ENCODE results near the gene TREM1. TPM values are rescaled to one million over a fixed set of nuclear protein-coding genes. Genes with fewer than 3 reads are reported as not detected.
"Not testable (repeated sequence)": the region's sequence is repeated elsewhere in the genome, so short reads cannot be mapped to it uniquely, and the experiment has no call there.

TREM1 gene
- total RNA-seq, 1 donor from 2014 or later, result not detected

GRCh38 chr6:41262401-41262800 lies 24.1 kb downstream of the TREM1 start:
- no peak for DNase-seq (ENCODE audit: low read depth in 2 of 2)

GRCh38 chr6:41258196-41258493 lies 28.3 kb downstream of the TREM1 start:
- DNase-seq (ENCODE audit: low read depth in 2 of 2), result no peak

GRCh38 chr6:41257369-41258195 lies 28.9 kb downstream of the TREM1 start:
- DNase-seq (ENCODE audit: low read depth in 2 of 2), result peak in 1 of 2 donors; percentile 79

- no peak for DNase-seq (ENCODE audit: low read depth in 2 of 2)
These were observed 30.1 kb downstream of the TREM1 start for GRCh38 chr6:41256383-41256782.

- DNase-seq (ENCODE audit: low read depth in 2 of 2), result no peak
These were observed 30.7 kb downstream of the TREM1 start for GRCh38 chr6:41255638-41256246.

GRCh38 chr6:41255110-41255509 lies 31.4 kb downstream of the TREM1 start:
- no peak for DNase-seq (ENCODE audit: low read depth in 2 of 2)

- no peak for DNase-seq (ENCODE audit: low read depth in 2 of 2)
These were observed 33.9 kb downstream of the TREM1 start for GRCh38 chr6:41252401-41253169.

GRCh38 chr6:41247882-41248705 lies 38.4 kb downstream of the TREM1 start:
- no peak for DNase-seq (ENCODE audit: low read depth in 2 of 2)

GRCh38 chr6:41247288-41247865 lies 39.1 kb downstream of the TREM1 start:
- DNase-seq (ENCODE audit: low read depth in 2 of 2), result no peak

- DNase-seq (ENCODE audit: low read depth in 2 of 2), result not testable (repeated sequence)
These were observed 40.0 kb downstream of the TREM1 start for GRCh38 chr6:41246529-41246928.

- no peak for DNase-seq (ENCODE audit: low read depth in 2 of 2)
These were observed 46.9 kb downstream of the TREM1 start for GRCh38 chr6:41239467-41240159.

GRCh38 chr6:41237128-41237527 lies 49.4 kb downstream of the TREM1 start:
- DNase-seq (ENCODE audit: low read depth in 2 of 2), result no peak

- no peak for DNase-seq (ENCODE audit: low read depth in 2 of 2)
These were observed 50.2 kb downstream of the TREM1 start for GRCh38 chr6:41236276-41236675.

GRCh38 chr6:41232667-41233066 lies 53.8 kb downstream of the TREM1 start:
- no peak for DNase-seq (ENCODE audit: low read depth in 2 of 2)

GRCh38 chr6:41231246-41231645 lies 55.2 kb downstream of the TREM1 start:
- no peak for DNase-seq (ENCODE audit: low read depth in 2 of 2)

- DNase-seq (ENCODE audit: low read depth in 2 of 2), result no peak
These were observed 56.8 kb downstream of the TREM1 start for GRCh38 chr6:41229721-41230120.

- no peak for DNase-seq (ENCODE audit: low read depth in 2 of 2)
These were observed 57.9 kb downstream of the TREM1 start for GRCh38 chr6:41228616-41229015.

- no peak for DNase-seq (ENCODE audit: low read depth in 2 of 2)
These were observed 58.4 kb downstream of the TREM1 start, which contains the start of gene TREML4 for GRCh38 chr6:41228096-41228495. Gene TREML4 (plus strand): TSS chr6:41228349. CDS start chr6:41228428, 79 bp downstream.

- no peak for DNase-seq (ENCODE audit: low read depth in 2 of 2)
These were observed 59.7 kb downstream of the TREM1 start for GRCh38 chr6:41226752-41227151.

- no peak for DNase-seq (ENCODE audit: low read depth in 2 of 2)
These were observed 61.7 kb downstream of the TREM1 start for GRCh38 chr6:41224800-41225199.
